ENCODE data around the gene SH2D3A. TPM values are rescaled to one million over a fixed set of nuclear protein-coding genes. Genes with fewer than 3 reads are reported as not detected.

Gene SH2D3A
- total and polyA plus RNA-seq, 2 donors (not counting 1 experiment from before 2014, with no cell fraction given) = 36.1 to 54.1 TPM

- WGBS (ENCODE audit: insufficient coverage) = 93% methylated on average over 12 of the region's 15 CpGs
- Histone ChIP-seq H2AFZ (ENCODE audit: insufficient read depth, low read depth, low read length, poor library complexity, severe bottlenecking) (no peak overlapping the region), H3K36me3 (replicated peaks in 1 of 2; ENCODE audit: control extremely low read depth in 1 of 2, control insufficient read depth in 1 of 2, extremely low read depth in 1 of 2, insufficient read depth in 2 of 2, low read length in 1 of 2) (peaks cover 0 to 15% of the 10 kb centered on the region in 2 experiments), H3K4me2 (replicated peaks; ENCODE audit: low read depth, low read length, poor library complexity, severe bottlenecking) (no peak overlapping the region), H3K9me3 (ENCODE audit: control extremely low read depth in 1 of 3, control insufficient read depth in 2 of 3, insufficient read depth in 1 of 3, low read length in 2 of 3) (no peaks in the 10 kb centered on the region), H3K4me1 (ENCODE audit: control insufficient read depth in 2 of 2, insufficient read depth in 2 of 2, low read length in 2 of 2) (peaks cover 19 to 25% of the 10 kb centered on the region in 2 donors), H3K9ac (ENCODE audit: low read length) (no peak overlapping the region), H4K20me1 (ENCODE audit: control insufficient read depth, insufficient read depth, low read length, poor library complexity, severe bottlenecking) (no peaks in the 10 kb centered on the region), H3K27me3 (replicated peaks in 1 of 4; ENCODE audit: control extremely low read depth in 1 of 4, control insufficient read depth in 3 of 4, insufficient read depth in 4 of 4, low read length in 3 of 4) (no peaks in the 10 kb centered on the region), H3K4me3 (ENCODE audit: control extremely low read depth in 1 of 5, extremely low read depth in 1 of 5, insufficient read depth in 1 of 5, low read depth in 2 of 5, low read length in 4 of 5) (no peak overlapping the region), H3K79me2 (ENCODE audit: control insufficient read depth, insufficient read depth, low read length) (no peaks in the 10 kb centered on the region), H3K27ac (ENCODE audit: low read length in 2 of 2) (no peak overlapping the region)
- H3K27ac Mint-ChIP-seq = no peak overlapping the region
- DNase-seq = no peak
- H3K4me1 Mint-ChIP-seq = peaks cover 15% of the 10 kb centered on the region
- H3K27me3 Mint-ChIP-seq = no peaks in the 10 kb centered on the region
- H3K9me3 Mint-ChIP-seq (ENCODE audit: insufficient read depth) = no peaks in the 10 kb centered on the region
- no peak overlapping the region for H3K4me3 Mint-ChIP-seq
- POLR2A ChIA-PET = no interaction called here
- no peak for TF ChIP-seq CTCF (IDR thresholded peaks at IDR 0.05)
- no peak for TF ChIP-seq EZH2 (IDR thresholded peaks at IDR 0.05; ENCODE audit: borderline replicate concordance, insufficient read depth, low read depth, low read length, poor library complexity, severe bottlenecking)
- intact Hi-C loops (cut with micrococcal nuclease) = no loop called here
- no peak for ATAC-seq (ENCODE audit: low read depth)
- CTCF ChIA-PET = interaction anchor here (0.9 to 2.5 kb wide), 4 partner anchors 10 to 112 kb away, joined by 3 to 10 read pairs (median 4); partner anchors contain the start of gene VAV1
Measured at GRCh38 chr19:6743714-6744380, 23.4 kb downstream of the SH2D3A start.

GRCh38 chr19:6743066-6743465 is 24.2 kb downstream of the SH2D3A start:
- H3K4me2 ChIP-seq (replicated peaks; ENCODE audit: low read depth, low read length, poor library complexity, severe bottlenecking) = no peak overlapping the region
- intact Hi-C loops (cut with micrococcal nuclease) = no loop called here
- H2AFZ ChIP-seq (ENCODE audit: insufficient read depth, low read depth, low read length, poor library complexity, severe bottlenecking) = no peak overlapping the region
- ChIA-PET CTCF (interaction anchor here (0.7 to 2.5 kb wide), 4 partner anchors 11 to 116 kb away, joined by 3 to 10 read pairs (median 4); partner anchors contain the start of gene VAV1), POLR2A (interaction anchor here (0.7 kb wide), 1 partner anchor 9 kb away, joined by 3 read pairs; no protein-coding TSS in a partner anchor)
- WGBS (ENCODE audit: insufficient coverage) = 96% methylated on average over 4 of the region's 7 CpGs
- no peak overlapping the region for H3K4me3 ChIP-seq (ENCODE audit: control extremely low read depth in 1 of 5, extremely low read depth in 1 of 5, insufficient read depth in 1 of 5, low read depth in 2 of 5, low read length in 4 of 5)
- ATAC-seq (ENCODE audit: low read depth) (no peak), DNase-seq (no peak)
- no peak overlapping the region for H3K9ac ChIP-seq (ENCODE audit: low read length)
- H3K27me3 ChIP-seq (replicated peaks in 1 of 4; ENCODE audit: control extremely low read depth in 1 of 4, control insufficient read depth in 3 of 4, insufficient read depth in 4 of 4, low read length in 3 of 4) = no peaks in the 10 kb centered on the region
- TF ChIP-seq EZH2 (IDR thresholded peaks at IDR 0.05; ENCODE audit: borderline replicate concordance, insufficient read depth, low read depth, low read length, poor library complexity, severe bottlenecking) (no peak), CTCF (IDR thresholded peaks at IDR 0.05) (no peak)
- H3K4me1 ChIP-seq (ENCODE audit: control insufficient read depth in 2 of 2, insufficient read depth in 2 of 2, low read length in 2 of 2) = peaks cover 27 to 33% of the 10 kb centered on the region in 2 donors
- peaks cover 0 to 15% of the 10 kb centered on the region in 2 experiments for H3K36me3 ChIP-seq (replicated peaks in 1 of 2; ENCODE audit: control extremely low read depth in 1 of 2, control insufficient read depth in 1 of 2, extremely low read depth in 1 of 2, insufficient read depth in 2 of 2, low read length in 1 of 2)
- Mint-ChIP-seq H3K9me3 (ENCODE audit: insufficient read depth) (no peaks in the 10 kb centered on the region), H3K4me1 (peaks cover 22% of the 10 kb centered on the region), H3K4me3 (no peak overlapping the region), H3K27me3 (no peaks in the 10 kb centered on the region), H3K27ac (peak overlapping the region; percentile 43)
- no peaks in the 10 kb centered on the region for H3K79me2 ChIP-seq (ENCODE audit: control insufficient read depth, insufficient read depth, low read length)
- no peaks in the 10 kb centered on the region for H3K9me3 ChIP-seq (ENCODE audit: control extremely low read depth in 1 of 3, control insufficient read depth in 2 of 3, insufficient read depth in 1 of 3, low read length in 2 of 3)
- H4K20me1 ChIP-seq (ENCODE audit: control insufficient read depth, insufficient read depth, low read length, poor library complexity, severe bottlenecking) = no peaks in the 10 kb centered on the region
- no peak overlapping the region for H3K27ac ChIP-seq (ENCODE audit: low read length in 2 of 2)

Data from B cell (primary cell).